ENCODE measurements around the gene SORBS1.

DNA sequence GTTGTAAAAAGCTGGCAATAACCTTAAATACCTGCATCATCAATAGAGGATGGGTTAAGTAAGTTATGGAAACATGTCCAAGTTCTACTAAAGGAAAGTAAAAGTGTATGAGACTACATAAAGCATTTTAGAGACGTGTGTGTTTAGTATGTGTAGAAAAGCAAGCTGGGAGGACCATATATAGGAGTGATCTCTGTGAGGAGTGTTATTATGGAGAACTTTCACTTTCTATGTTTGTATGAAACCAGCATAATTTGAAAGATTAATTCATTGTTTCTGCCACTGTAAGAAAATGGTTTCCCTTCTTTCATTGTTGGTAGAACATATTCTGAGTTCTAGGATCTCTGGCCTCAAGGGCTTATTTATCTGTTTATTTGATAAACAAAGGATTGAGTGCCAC is 251.2 kb downstream of the SORBS1 start:
- TF ChIP-seq, protein P1, sequence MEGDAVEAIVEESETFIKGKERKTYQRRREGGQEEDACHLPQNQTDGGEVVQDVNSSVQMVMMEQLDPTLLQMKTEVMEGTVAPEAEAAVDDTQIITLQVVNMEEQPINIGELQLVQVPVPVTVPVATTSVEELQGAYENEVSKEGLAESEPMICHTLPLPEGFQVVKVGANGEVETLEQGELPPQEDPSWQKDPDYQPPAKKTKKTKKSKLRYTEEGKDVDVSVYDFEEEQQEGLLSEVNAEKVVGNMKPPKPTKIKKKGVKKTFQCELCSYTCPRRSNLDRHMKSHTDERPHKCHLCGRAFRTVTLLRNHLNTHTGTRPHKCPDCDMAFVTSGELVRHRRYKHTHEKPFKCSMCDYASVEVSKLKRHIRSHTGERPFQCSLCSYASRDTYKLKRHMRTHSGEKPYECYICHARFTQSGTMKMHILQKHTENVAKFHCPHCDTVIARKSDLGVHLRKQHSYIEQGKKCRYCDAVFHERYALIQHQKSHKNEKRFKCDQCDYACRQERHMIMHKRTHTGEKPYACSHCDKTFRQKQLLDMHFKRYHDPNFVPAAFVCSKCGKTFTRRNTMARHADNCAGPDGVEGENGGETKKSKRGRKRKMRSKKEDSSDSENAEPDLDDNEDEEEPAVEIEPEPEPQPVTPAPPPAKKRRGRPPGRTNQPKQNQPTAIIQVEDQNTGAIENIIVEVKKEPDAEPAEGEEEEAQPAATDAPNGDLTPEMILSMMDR (IDR thresholded peaks at IDR 0.05): no peak
- no peak for TF ChIP-seq POLR2A (IDR thresholded peaks at IDR 0.05)
